HFF-Myc (cell line): ENCODE measurements around the gene RAB7A.
"Not testable (repeated sequence)": the region's sequence is repeated elsewhere in the genome, so short reads cannot be mapped to it uniquely, and the experiment has no call there.

Experiments
- DNase-seq: peaks from one replicate; pipeline ENCODE4 v3.0.0-alpha.2; 2011; ENCODE audit warnings: low read depth; ENCODE audit errors: extremely low read depth
- H3K4me3 ChIP-seq: replicated peaks from 2 replicates; pipeline ENCODE4 v1.5.1; 2011; ENCODE audit warnings: low read depth, mild to moderate bottlenecking, control low read depth, low read length
- CTCF ChIP-seq: IDR thresholded peaks from 2 replicates; pipeline ENCODE4 v1.5.1; 2012; ENCODE audit warnings: mild to moderate bottlenecking, low read depth, low read length, control low read depth; ENCODE audit errors: missing control alignments

The RAB7A gene

DNA sequence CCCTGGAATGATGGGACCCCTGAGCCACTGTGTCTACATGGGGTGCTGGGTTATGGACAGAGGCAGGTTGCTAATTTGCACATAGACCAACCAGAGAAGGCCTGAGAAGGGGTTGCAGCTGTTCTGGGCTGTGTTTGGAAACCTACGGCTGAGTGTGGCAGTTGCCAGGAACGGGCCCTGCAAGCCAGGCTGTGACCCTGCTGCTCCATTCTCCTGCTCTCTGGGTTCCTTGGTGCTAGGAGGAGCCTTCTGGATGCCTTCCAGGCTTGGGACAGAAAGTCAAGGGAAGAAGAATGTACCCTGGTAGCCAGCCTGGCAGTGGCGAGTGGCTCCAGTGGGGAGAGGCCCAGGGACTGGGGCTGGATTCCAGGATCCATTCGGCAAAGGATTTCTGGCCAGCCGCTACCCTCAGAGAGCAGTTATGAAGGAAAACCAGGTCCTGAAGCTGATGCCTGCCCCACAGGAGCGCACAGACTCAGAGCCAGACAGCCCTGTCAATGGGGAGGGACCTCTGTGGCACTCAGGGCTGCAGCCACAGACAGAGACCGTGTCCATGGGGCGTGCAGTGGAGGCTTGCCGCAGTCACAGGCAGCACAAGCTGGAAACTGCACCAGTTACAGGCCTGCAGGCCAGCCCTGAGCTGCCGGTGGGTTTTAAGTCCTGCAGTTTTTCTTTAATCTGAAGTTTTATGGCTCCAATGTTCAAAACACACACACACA lies 98.3 kb downstream of the RAB7A start:
- TF ChIP-seq CTCF, result no peak
- DNase-seq, result no peak

GRCh38 chr3:128825117-128825725 lies 99.2 kb downstream of the RAB7A start:
- no peak for TF ChIP-seq CTCF
- H3K4me3 ChIP-seq, result no peak overlapping the region
- no peak for DNase-seq

More for the DNA sequence above, 98.3 kb downstream of the RAB7A start:
- H3K4me3 ChIP-seq, result no peak overlapping the region

DNA sequence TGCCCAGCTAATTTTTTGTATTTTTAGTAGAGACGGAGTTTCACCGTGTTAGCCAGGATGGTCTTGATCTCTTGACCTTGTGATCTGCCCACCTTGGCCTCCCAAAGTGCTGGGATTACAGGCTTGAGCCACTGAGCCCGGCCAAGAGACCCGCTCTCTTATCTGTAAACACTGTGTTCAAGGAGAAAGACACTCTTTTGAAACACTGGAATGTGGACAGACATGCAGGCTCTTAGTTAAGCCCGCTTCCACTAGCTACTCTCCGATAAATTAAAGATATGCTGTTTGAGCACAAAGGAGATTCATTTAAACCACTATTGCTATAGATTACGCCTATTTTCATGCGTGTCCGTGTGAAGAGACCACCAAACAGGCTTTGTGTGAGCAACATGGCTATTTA lies 103.1 kb downstream of the RAB7A start:
- not testable (repeated sequence) for DNase-seq, H3K4me3 ChIP-seq

DNA sequence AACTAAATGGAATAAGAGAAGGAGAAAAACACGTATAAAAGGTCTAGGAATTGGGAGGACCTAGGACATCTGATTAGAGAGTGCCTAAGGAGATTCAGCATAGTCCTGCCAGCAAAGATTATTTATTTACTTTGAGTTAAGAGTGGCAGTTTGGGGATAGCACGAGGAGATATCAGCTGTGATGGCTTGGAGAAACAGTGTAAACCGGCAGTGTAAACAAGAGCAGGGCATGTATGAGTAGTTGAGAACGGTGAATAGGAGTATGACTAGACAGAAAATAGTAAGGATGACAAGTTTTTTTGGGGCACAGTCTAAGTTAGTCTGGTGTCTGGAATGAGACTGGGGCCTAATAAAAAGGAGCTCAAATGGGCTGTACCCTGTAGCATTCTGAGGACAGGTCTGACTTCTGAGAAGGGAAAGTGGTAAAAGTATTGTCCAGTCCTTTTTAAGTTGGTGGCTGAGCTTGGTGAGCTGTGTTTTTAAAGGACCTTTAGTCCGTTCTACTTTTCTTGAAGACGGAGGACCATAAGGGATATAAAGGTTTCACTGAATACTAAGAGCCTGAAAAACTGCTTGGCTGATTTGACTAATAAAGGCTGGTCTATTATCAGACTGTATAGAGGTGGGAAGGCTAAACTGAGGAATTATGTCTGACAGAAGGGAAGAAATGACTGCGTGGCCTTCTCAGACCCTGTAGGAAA lies 104.1 kb downstream of the RAB7A start:
- not testable (repeated sequence) for DNase-seq, H3K4me3 ChIP-seq

DNA sequence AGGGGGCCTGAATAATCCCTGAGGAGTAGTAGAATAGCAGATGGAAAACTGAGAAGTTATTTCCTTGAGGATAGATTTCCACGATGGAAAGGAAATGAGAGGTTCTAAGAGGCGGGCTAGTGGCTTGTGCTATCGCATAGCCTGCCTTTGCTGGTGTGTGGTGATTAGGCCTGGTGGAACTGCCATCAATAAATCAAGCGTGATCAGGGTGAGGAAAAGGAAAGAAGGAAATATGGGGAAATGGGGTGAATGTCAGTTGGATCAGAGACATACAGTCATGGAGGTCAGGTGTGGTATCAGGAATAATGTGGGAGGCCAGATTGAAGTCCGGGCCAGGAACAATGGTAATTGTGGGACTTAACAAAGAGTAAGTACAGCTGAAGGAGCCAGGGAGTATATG lies 104.8 kb downstream of the RAB7A start:
- H3K4me3 ChIP-seq, DNase-seq: not testable (repeated sequence)

DNA sequence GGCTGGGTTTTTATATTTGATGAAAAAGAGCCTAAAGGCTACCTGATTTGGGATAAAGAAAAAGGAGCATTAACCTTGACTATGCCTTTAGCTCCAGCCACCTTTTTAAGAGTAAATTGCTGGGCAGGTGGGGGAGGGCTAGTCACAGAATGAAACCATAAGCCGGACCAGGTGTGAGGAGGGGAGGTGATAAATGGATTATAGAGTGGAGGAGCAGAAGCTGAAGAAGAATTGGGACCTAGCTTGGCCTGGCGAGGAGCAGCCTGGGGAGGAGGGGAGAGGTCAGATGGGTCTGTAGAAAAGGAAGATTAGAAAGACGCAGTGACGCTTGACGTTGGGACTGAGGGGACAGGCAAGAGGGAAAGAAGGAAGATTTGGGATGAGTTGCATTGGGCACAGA lies 107.0 kb downstream of the RAB7A start:
- not testable (repeated sequence) for H3K4me3 ChIP-seq, DNase-seq

DNA sequence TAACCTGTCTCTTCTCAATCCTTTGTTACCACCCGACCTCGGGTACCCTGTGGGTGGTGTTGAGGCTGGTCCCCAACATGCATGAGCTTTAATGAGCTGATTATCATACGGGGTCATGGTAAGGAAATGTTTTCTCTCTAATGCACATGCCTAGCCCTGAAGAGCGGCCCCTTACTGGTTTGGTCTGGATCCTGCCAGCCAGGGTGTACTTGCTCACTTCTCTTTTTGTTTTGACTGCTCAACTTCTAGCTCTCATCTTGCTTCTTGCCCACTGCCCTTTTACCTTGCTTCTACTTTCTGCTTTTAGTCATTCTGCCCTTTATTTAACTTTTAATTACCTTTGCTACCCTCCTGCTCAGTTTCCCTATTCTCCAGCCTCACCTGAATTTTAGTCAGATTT lies 109.1 kb downstream of the RAB7A start:
- DNase-seq, result no peak
- TF ChIP-seq CTCF, result no peak
- H3K4me3 ChIP-seq, result no peak overlapping the region

- TF ChIP-seq CTCF, result no peak
- no peak for DNase-seq
- no peak overlapping the region for H3K4me3 ChIP-seq
Measured at GRCh38 chr3:128841926-128842920, 116.2 kb downstream of the RAB7A start.
